Right lobe of liver (tissue), 4 donors: Measurements from ENCODE around the gene MRFAP1L1.

ENCODE experiments used
- POLR2A ChIP-seq: fragments of 450-650 bp; IDR thresholded peaks from one replicate; pipeline ENCODE4 v1.6.1; 2017; ENCODE audit warnings: antibody characterized with exemption, mild to moderate bottlenecking
- TF ChIP-seq, protein P1 (sequence below), 4 donors: fragments of 200-600 bp in 3 of 4; fragments of 450-650 bp in 1 of 4; IDR thresholded peaks; one replicate each; pipeline versions ENCODE4 v1.5.1 to v1.8.0; 2016 to 2022; ENCODE audit warnings: antibody characterized with exemption in 4 of 4, mild to moderate bottlenecking in 2 of 4
- donor health status: DM: no; HTN: no; CAD: no.
- donor health status: DM: no; HTN: no; CAD: no.
- donor health status: DM: no; HTN: yes; CAD: no.

DNA sequence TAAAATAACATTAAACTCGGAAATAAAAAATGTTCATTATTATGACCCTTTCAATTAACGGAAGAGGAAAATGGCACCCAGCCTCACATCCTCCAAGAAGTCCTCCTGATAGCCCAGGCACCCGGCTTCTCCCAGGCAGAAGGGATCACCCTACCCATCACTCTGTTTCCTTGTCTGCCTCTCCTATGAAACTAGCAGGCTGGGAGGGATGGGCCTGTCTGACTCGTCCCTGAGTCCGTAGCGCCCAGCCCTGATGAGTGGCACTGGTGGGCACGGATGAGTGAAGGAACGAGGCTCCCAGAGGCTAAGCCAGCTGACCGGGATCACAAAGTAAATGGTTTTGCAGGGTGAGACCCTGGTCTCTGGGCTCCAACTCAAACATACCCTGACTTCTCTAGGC, 44.2 kb upstream of the MRFAP1L1 start:
- TF ChIP-seq, protein P1, sequence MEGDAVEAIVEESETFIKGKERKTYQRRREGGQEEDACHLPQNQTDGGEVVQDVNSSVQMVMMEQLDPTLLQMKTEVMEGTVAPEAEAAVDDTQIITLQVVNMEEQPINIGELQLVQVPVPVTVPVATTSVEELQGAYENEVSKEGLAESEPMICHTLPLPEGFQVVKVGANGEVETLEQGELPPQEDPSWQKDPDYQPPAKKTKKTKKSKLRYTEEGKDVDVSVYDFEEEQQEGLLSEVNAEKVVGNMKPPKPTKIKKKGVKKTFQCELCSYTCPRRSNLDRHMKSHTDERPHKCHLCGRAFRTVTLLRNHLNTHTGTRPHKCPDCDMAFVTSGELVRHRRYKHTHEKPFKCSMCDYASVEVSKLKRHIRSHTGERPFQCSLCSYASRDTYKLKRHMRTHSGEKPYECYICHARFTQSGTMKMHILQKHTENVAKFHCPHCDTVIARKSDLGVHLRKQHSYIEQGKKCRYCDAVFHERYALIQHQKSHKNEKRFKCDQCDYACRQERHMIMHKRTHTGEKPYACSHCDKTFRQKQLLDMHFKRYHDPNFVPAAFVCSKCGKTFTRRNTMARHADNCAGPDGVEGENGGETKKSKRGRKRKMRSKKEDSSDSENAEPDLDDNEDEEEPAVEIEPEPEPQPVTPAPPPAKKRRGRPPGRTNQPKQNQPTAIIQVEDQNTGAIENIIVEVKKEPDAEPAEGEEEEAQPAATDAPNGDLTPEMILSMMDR (IDR thresholded peaks at IDR 0.05), result no peak
- no peak for TF ChIP-seq POLR2A
